GM23338 (cell line): ENCODE measurements around the gene MED27.

ENCODE experiments used
- CREB1 ChIP-seq: fragments of 250-450 bp; sonication (Bioruptor Pico); IDR thresholded peaks from 2 replicates; pipeline ENCODE4 v1.5.0; 2020; ENCODE audit warnings: low read depth, mild to moderate bottlenecking, moderate library complexity
- ETS1 ChIP-seq: IDR thresholded peaks from 2 replicates; pipeline ENCODE4 v1.6.1; 2016; ENCODE audit warnings: antibody characterized with exemption
- EZH2 ChIP-seq: fragments of 200-600 bp; sonication (generic); IDR thresholded peaks from one replicate; pipeline ENCODE4 v1.8.0; 2017; ENCODE audit warnings: antibody characterized with exemption, mild to moderate bottlenecking, low read depth; ENCODE audit not compliant: unreplicated experiment
- EZH2phosphoT487 ChIP-seq: fragments of 200-600 bp; sonication (generic); IDR thresholded peaks from one replicate; pipeline ENCODE4 v1.8.1; 2018; ENCODE audit warnings: antibody characterized with exemption; ENCODE audit not compliant: unreplicated experiment
- JUNB ChIP-seq: IDR thresholded peaks from one replicate; pipeline ENCODE4 v1.6.1; 2016; ENCODE audit warnings: antibody characterized with exemption; ENCODE audit not compliant: unreplicated experiment
- POLR2AphosphoS5 ChIP-seq: IDR thresholded peaks from 2 replicates; pipeline ENCODE4 v1.6.1; 2016; ENCODE audit warnings: antibody characterized with exemption, low read depth
- ZNF331 ChIP-seq: fragments of 250-450 bp; sonication (Bioruptor Pico); IDR thresholded peaks from 2 replicates; pipeline ENCODE4 v1.5.0; 2020; ENCODE audit warnings: low read depth, mild to moderate bottlenecking, moderate library complexity
- TF ChIP-seq, protein P1 (sequence below), 2 experiments: fragments of 200-600 bp in 1 of 2; sonication (generic) in 1 of 2; conservative IDR thresholded peaks; 2 replicates each; pipeline versions ENCODE4 v1.5.1 to v1.6.1; 2016 to 2017; ENCODE audit warnings: antibody characterized with exemption in 2 of 2, low read depth in 2 of 2, mild to moderate bottlenecking in 2 of 2, moderate library complexity in 1 of 2
- TF ChIP-seq, protein P2 (sequence below): IDR thresholded peaks from one replicate; pipeline ENCODE4 v1.6.1; 2018; ENCODE audit warnings: antibody characterized with exemption; ENCODE audit not compliant: unreplicated experiment

DNA sequence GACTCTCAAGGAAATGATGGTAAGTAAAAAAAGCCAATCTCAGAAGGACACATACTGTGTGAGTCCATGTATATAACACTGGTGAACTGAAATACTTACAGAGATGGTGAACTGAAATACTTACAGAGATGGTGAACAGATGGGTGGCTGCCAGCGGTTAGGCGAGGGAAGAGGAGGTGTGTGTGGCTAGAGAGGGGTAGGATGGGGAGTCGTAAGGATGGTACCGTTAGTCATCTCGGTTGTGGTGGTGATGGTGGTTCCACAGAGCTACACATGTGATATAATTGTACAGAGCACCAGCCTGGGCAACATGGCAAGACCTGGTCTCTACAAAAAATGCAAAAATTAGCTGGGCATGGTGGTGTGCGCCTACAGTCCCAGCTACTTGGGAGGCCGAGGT, 226.2 kb downstream of the MED27 start:
- TF ChIP-seq, protein P1, sequence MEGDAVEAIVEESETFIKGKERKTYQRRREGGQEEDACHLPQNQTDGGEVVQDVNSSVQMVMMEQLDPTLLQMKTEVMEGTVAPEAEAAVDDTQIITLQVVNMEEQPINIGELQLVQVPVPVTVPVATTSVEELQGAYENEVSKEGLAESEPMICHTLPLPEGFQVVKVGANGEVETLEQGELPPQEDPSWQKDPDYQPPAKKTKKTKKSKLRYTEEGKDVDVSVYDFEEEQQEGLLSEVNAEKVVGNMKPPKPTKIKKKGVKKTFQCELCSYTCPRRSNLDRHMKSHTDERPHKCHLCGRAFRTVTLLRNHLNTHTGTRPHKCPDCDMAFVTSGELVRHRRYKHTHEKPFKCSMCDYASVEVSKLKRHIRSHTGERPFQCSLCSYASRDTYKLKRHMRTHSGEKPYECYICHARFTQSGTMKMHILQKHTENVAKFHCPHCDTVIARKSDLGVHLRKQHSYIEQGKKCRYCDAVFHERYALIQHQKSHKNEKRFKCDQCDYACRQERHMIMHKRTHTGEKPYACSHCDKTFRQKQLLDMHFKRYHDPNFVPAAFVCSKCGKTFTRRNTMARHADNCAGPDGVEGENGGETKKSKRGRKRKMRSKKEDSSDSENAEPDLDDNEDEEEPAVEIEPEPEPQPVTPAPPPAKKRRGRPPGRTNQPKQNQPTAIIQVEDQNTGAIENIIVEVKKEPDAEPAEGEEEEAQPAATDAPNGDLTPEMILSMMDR (conservative IDR thresholded peaks at IDR 0.05; ENCODE audit: low read depth in 2 of 2): no peak
- TF ChIP-seq JUNB (no peak), EZH2 (no peak), POLR2AphosphoS5 (no peak), EZH2phosphoT487 (no peak), ZNF331 (CRISPR knock-in tag) (no peak), CREB1 (CRISPR knock-in tag) (no peak), ETS1 (no peak)
- TF ChIP-seq, protein P2, sequence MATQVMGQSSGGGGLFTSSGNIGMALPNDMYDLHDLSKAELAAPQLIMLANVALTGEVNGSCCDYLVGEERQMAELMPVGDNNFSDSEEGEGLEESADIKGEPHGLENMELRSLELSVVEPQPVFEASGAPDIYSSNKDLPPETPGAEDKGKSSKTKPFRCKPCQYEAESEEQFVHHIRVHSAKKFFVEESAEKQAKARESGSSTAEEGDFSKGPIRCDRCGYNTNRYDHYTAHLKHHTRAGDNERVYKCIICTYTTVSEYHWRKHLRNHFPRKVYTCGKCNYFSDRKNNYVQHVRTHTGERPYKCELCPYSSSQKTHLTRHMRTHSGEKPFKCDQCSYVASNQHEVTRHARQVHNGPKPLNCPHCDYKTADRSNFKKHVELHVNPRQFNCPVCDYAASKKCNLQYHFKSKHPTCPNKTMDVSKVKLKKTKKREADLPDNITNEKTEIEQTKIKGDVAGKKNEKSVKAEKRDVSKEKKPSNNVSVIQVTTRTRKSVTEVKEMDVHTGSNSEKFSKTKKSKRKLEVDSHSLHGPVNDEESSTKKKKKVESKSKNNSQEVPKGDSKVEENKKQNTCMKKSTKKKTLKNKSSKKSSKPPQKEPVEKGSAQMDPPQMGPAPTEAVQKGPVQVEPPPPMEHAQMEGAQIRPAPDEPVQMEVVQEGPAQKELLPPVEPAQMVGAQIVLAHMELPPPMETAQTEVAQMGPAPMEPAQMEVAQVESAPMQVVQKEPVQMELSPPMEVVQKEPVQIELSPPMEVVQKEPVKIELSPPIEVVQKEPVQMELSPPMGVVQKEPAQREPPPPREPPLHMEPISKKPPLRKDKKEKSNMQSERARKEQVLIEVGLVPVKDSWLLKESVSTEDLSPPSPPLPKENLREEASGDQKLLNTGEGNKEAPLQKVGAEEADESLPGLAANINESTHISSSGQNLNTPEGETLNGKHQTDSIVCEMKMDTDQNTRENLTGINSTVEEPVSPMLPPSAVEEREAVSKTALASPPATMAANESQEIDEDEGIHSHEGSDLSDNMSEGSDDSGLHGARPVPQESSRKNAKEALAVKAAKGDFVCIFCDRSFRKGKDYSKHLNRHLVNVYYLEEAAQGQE: no peak
